OCI-LY3 (cell line): ENCODE data around the gene ARHGAP24.

Experiments
- H2AFZ ChIP-seq: fragments of 200-600, 300-600 bp; shearing (Covaris generic); 2 replicates; pipeline ENCODE4 v1.6.0; 2014; ENCODE audit warnings: antibody characterized with exemption, low read depth, low read length
- H3K27ac ChIP-seq: fragments of 200-600, 300-600 bp; sonication (generic); 2 replicates; pipeline ENCODE4 v1.5.1; 2014; ENCODE audit warnings: mild to moderate bottlenecking, low read length, moderate library complexity, mixed read lengths
- H3K27me3 ChIP-seq: fragments of 200-600, 300-600 bp; sonication (generic); 2 replicates; pipeline ENCODE4 v1.6.1; 2014; ENCODE audit warnings: low read depth, low read length, mixed read lengths
- H3K36me3 ChIP-seq: fragments of 200-600, 300-600 bp; sonication (generic); replicated peaks from 2 replicates; pipeline ENCODE3; 2014; ENCODE audit warnings: low read depth, low read length, mixed read lengths
- H3K4me1 ChIP-seq: fragments of 300-600, 200-600 bp; sonication (generic); 2 replicates; pipeline ENCODE4 v1.6.1; 2014; ENCODE audit warnings: low read length, mixed read lengths
- H3K4me2 ChIP-seq: fragments of 200-600, 300-600 bp; sonication (generic); 2 replicates; pipeline ENCODE4 v1.6.1; 2014; ENCODE audit warnings: low read length, mixed read lengths
- H3K4me3 ChIP-seq: fragments of 300-600, 200-600 bp; sonication (generic); 2 replicates; pipeline ENCODE4 v1.5.1; 2014; ENCODE audit warnings: antibody characterized with exemption, mild to moderate bottlenecking, low read length, moderate library complexity
- H3K79me2 ChIP-seq: fragments of 300-600, 200-600 bp; shearing (Covaris generic); 2 replicates; pipeline ENCODE4 v1.6.1; 2014; ENCODE audit warnings: mild to moderate bottlenecking, low read length, mixed read lengths
- H3K9ac ChIP-seq: fragments of 300-600, 200-600 bp; shearing (Covaris generic); 2 replicates; pipeline ENCODE4 v1.6.0; 2014; ENCODE audit warnings: mild to moderate bottlenecking, low read length, moderate library complexity
- H3K9me3 ChIP-seq: fragments of 200-600, 300-600 bp; shearing (Covaris generic); 2 replicates; pipeline ENCODE4 v1.6.1; 2014; ENCODE audit warnings: low read length, mixed read lengths; ENCODE audit not compliant: insufficient read depth
- H4K20me1 ChIP-seq: fragments of 200-600, 300-600 bp; sonication (generic); 2 replicates; pipeline ENCODE4 v1.6.1; 2016; ENCODE audit warnings: low read length, mixed read lengths; ENCODE audit not compliant: insufficient read depth
- EZH2phosphoT487 ChIP-seq: fragments of 200-600 bp; shearing (Covaris generic); IDR thresholded peaks from 2 replicates; pipeline ENCODE4 v1.6.1; 2018; ENCODE audit warnings: antibody characterized with exemption, mixed run types, low read depth
- TF ChIP-seq, protein P1 (sequence below): fragments of 200-600, 300-600 bp; sonication (generic); IDR thresholded peaks from 2 replicates; pipeline ENCODE4 v1.5.1; 2014; ENCODE audit warnings: antibody characterized with exemption, low read length, low read depth

Gene ARHGAP24

DNA sequence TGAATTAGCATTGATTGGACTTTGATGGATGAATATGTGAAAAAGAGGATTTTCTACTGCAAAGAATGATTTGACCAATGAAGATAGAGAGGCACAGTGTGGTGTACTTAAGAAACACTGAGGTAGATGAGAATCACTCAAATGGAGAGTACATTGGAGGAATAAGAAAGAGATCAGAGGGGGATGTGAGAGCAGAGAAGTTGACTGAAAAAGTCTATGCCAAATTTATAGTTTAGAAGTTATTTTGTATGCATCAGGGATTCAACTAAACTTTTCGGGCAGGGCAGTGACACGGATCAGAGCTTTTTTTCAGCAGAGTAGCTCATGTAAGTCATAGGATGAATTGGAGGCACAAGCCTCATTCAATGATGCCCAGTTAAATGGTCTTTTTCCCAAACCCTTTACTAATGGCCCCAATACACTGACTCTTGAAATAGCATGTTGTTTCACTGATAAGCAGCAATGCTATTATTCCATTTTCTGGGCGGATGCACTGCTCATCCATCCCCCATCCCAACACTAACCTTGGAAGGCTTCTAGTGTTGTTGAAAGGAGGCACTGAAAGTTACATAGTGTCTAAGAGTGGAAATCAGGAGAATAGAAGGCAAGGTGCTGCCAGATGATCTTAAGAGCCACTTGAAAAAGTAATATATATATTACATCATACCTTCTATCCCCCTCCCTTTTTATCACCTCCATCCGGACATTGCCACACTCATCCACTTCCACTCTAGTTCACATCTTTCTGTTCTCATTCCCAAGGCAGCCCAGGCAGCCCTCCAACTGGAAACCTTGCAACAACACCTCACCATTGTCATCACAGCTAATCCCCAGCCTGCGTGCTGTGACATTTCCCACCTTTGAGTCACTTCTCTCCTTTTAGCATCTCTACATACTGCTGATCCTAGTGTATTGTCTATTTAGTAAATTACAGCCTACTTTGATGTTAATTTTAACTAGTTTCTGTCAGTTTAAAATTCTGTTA lies 46.1 kb downstream of the ARHGAP24 start:
- Histone ChIP-seq H3K27ac (peak overlapping the region; percentile 53), H3K27me3 (no peaks in the 10 kb centered on the region), H3K9me3 (no peaks in the 10 kb centered on the region), H3K9ac (peak overlapping the region; percentile 11; the same call in 1 of the 2 replicates), H3K4me3 (peak overlapping the region; percentile 42), H3K36me3 (peaks cover 19% of the 10 kb centered on the region), H4K20me1 (peaks cover 64% of the 10 kb centered on the region), H3K4me2 (peak overlapping the region; percentile 59), H3K4me1 (peaks cover 45% of the 10 kb centered on the region), H2AFZ (no peak overlapping the region), H3K79me2 (peaks cover 97% of the 10 kb centered on the region)
- TF ChIP-seq, protein P1, sequence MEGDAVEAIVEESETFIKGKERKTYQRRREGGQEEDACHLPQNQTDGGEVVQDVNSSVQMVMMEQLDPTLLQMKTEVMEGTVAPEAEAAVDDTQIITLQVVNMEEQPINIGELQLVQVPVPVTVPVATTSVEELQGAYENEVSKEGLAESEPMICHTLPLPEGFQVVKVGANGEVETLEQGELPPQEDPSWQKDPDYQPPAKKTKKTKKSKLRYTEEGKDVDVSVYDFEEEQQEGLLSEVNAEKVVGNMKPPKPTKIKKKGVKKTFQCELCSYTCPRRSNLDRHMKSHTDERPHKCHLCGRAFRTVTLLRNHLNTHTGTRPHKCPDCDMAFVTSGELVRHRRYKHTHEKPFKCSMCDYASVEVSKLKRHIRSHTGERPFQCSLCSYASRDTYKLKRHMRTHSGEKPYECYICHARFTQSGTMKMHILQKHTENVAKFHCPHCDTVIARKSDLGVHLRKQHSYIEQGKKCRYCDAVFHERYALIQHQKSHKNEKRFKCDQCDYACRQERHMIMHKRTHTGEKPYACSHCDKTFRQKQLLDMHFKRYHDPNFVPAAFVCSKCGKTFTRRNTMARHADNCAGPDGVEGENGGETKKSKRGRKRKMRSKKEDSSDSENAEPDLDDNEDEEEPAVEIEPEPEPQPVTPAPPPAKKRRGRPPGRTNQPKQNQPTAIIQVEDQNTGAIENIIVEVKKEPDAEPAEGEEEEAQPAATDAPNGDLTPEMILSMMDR, result no peak
- no peak for TF ChIP-seq EZH2phosphoT487

DNA sequence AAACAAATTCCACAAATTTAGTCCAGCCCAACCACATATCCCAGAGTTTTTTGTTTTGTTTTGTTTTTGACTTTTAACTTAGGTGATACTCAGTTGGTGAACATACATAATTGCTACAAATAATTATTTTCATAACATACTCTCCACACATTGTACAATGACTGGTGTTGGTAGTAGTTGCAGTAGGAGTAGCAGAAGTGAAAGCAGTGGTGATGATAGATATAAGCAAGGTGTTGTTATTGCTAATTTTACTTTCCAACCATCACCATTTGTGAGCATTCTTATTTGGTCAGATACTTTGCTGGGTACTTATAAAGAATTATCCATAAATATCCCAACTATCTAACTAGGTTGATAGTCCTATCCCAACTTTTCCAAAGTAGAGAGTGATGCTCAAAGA lies 47.3 kb downstream of the ARHGAP24 start:
- Histone ChIP-seq H3K4me1 (peaks cover 39% of the 10 kb centered on the region), H3K9ac (no peak overlapping the region), H3K27ac (no peak overlapping the region), H3K36me3 (peaks cover 19% of the 10 kb centered on the region), H3K4me2 (peak overlapping the region; percentile 59), H3K27me3 (no peaks in the 10 kb centered on the region), H3K4me3 (no peak overlapping the region), H4K20me1 (peaks cover 68% of the 10 kb centered on the region), H2AFZ (no peak overlapping the region), H3K9me3 (no peaks in the 10 kb centered on the region), H3K79me2 (peaks cover 95% of the 10 kb centered on the region)
- no peak for TF ChIP-seq EZH2phosphoT487
- TF ChIP-seq, protein P1, result no peak

DNA sequence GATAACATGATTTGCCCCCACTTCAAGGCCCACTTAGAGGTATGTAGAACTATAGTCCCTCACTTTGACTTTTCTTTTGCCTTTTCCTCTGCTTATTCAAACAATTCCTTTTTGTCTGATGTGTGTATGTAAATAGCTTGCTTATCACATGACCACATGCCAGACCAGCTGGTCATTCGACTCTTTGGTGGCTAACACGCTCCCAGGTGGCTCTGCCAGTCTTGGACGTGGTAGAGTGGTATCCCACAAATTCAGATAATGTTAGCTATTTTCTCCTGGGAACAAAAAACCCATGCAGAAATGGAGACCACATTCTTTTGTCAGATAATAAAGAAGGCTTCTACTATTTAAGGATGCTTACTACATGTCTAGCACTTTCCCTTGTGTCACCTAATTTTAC lies 47.9 kb downstream of the ARHGAP24 start:
- TF ChIP-seq, protein P1, result no peak
- no peak for TF ChIP-seq EZH2phosphoT487
- peak overlapping the region; percentile 59; the same call in 1 of the 2 replicates for H3K4me2 ChIP-seq
- H3K9me3 ChIP-seq, result no peaks in the 10 kb centered on the region
- H3K36me3 ChIP-seq, result peaks cover 19% of the 10 kb centered on the region
- peaks cover 95% of the 10 kb centered on the region for H3K79me2 ChIP-seq
- H2AFZ ChIP-seq, result no peak overlapping the region
- peaks cover 71% of the 10 kb centered on the region for H4K20me1 ChIP-seq
- no peak overlapping the region for H3K9ac ChIP-seq
- H3K27ac ChIP-seq, result no peak overlapping the region
- H3K4me3 ChIP-seq, result no peak overlapping the region
- H3K27me3 ChIP-seq, result no peaks in the 10 kb centered on the region
- H3K4me1 ChIP-seq, result peaks cover 39% of the 10 kb centered on the region

DNA sequence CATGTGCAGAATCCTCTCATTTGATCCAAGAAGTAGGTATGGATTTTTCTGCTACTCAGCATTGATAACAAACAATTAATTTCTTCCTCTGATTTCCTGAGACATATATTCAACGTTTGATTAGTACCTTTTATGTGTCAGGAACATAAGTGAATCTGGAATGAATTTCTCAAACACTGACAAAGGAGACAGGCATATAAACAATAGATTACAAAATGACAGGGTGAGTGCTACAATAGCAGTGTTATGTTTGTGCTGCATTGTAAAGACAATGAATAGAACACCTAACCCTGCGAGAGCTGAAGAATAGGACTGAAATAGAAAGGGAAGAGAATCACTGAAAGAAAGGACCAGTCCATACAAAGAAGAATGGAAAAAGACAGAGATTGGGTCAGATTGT lies 52.9 kb downstream of the ARHGAP24 start:
- Histone ChIP-seq H2AFZ (no peak overlapping the region), H3K36me3 (peaks cover 12% of the 10 kb centered on the region)
- TF ChIP-seq, protein P1, result no peak
- TF ChIP-seq EZH2phosphoT487, result no peak

More for the DNA sequence above, 52.9 kb downstream of the ARHGAP24 start:
- H3K27me3 ChIP-seq, result no peaks in the 10 kb centered on the region
- no peak overlapping the region for H3K4me2 ChIP-seq
- H3K27ac ChIP-seq, result no peak overlapping the region
- H3K79me2 ChIP-seq, result peaks cover 97% of the 10 kb centered on the region
- H4K20me1 ChIP-seq, result peaks cover 80% of the 10 kb centered on the region
- H3K4me3 ChIP-seq, result no peak overlapping the region
- H3K9ac ChIP-seq, result no peak overlapping the region
- peaks cover 23% of the 10 kb centered on the region for H3K4me1 ChIP-seq
- H3K9me3 ChIP-seq, result no peaks in the 10 kb centered on the region
